Hematopoietic multipotent progenitor cell treated with erythropoietin and hydrocortisone succinate and interleukin-3 and kit ligand, for 6 days (in vitro differentiated cells): ENCODE data around the gene GRIK5.
A peak's percentile ranks its signal among the peaks of the same experiment; 100 is the strongest.
"Not testable (repeated sequence)": the region's sequence is repeated elsewhere in the genome, so short reads cannot be mapped to it uniquely, and the experiment has no call there.

Source experiments
- DNase-seq: peaks from one replicate; pipeline ENCODE4 v3.0.0-alpha.2; 2015

The GRIK5 gene, protein sequence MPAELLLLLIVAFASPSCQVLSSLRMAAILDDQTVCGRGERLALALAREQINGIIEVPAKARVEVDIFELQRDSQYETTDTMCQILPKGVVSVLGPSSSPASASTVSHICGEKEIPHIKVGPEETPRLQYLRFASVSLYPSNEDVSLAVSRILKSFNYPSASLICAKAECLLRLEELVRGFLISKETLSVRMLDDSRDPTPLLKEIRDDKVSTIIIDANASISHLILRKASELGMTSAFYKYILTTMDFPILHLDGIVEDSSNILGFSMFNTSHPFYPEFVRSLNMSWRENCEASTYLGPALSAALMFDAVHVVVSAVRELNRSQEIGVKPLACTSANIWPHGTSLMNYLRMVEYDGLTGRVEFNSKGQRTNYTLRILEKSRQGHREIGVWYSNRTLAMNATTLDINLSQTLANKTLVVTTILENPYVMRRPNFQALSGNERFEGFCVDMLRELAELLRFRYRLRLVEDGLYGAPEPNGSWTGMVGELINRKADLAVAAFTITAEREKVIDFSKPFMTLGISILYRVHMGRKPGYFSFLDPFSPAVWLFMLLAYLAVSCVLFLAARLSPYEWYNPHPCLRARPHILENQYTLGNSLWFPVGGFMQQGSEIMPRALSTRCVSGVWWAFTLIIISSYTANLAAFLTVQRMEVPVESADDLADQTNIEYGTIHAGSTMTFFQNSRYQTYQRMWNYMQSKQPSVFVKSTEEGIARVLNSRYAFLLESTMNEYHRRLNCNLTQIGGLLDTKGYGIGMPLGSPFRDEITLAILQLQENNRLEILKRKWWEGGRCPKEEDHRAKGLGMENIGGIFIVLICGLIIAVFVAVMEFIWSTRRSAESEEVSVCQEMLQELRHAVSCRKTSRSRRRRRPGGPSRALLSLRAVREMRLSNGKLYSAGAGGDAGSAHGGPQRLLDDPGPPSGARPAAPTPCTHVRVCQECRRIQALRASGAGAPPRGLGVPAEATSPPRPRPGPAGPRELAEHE

DNA sequence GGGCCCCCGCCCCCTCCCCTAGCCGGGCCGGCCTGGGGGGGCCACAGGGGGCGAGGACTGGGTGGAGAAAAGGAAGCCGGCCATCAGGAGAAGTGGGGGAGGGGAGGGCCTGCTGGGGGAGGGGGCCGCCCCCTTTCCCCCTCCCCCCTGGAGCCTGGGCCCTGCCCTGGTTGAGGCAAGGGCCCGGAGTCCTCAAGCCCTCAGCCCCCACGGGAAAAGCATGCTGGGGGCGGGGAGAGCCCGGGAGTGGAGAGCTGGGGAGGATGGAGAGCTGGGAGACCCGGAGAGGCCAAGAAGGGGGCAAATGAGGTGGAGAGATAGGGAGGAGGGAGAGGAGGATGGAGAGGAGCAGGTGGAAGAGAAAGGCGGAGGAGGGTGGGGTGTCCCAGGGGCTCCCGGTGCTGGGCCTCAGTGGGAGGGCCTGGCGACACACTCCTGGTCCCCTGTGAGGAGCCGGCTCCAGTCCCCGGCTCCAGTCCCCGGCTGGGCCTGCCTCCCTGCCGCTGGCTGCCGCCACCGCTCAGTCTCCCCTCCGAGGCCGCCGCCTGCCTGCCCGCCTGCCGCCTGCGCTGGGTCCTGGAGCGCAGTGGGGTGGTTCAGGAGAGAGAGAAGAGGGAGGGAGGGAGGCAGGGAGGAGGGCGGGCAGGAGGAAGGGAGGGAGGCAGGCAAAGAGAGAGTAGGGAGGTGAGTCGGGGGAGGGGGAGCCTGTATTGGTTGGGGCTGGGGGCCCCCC is at the start of gene GRIK5:
Gene GRIK5, minus strand, starts transcription at position 588 of the 733 bp plus-strand sequence. CDS start 4,436 bp downstream, outside the sequence.
- peak; percentile 38 for DNase-seq

DNA sequence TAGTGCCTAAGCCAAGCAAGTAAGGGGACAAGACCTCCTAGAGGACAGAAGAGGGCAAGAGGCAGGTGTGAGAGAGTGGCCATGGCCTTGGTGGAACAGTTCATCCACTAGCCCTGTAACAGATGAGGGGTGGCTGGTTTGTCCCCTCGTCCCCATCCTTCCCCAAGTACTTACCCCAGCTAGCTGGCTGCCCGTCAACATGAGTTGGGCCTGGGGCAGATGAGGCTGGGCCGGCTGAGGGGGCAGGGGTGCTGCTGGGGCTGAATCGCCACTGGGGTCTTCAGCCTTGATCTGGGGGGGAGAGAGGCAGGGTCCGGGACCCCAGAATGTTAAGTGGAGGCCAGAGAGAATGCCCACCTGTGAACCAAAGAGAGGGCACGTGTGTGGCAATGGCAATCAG is 47.1 kb upstream of the GRIK5 start:
- no peak for DNase-seq

DNA sequence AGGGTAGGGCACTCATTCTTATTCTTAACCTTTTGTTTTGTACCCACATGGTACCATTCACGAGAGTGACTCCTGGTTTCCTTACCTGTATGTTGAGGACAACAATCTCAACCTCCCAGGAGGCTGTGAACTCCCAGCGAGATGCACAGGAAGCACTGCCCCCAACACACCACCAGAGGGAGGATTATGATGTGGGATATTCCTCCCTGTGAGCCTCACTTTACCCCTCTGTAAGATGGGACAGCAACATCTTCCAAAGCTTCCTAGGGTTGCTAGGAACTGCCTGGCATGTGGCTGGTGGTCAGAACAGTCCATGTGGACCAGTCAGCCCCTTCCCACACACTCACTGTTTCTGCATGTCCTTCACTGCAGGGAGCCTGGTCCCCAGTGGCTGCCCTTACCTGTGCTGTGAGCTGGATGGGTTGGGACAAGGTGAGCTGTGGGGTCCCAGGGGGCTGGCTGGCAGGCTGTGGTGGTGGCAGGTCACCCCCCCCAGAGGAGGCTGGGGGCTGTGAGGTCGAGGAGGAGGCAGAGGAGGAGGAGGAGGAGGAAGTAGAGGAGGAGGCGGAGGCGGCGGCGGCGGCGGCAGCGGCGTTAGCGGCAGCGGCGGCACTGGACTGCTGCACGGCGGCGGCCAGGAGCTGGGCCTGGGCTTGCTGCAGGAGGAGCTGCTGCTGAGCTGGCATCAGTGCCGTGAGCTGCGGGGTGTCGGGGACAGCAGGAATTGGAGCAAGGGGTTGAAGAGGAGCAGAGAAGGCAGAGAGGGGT is 46.5 kb upstream of the GRIK5 start:
- no peak for DNase-seq

DNA sequence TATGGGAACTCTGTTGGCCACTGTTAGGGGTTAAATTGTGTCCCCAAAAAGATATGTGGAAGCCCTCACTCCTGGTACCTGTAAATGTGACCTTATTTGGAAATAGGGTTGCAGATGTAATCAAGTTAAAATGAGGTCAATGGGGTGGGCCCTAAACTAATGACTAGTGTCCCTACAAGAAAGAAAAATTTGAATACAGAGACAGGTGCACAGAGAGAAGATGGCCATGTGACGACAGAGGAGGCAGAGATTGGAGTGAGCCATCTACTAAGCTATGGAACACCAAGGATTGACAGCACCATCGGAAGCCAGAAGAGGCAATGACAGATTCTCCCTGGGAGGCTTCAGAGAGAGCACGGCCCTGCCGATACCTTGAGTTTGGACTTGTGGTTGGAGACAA is 45.7 kb upstream of the GRIK5 start:
- DNase-seq, result no peak

DNA sequence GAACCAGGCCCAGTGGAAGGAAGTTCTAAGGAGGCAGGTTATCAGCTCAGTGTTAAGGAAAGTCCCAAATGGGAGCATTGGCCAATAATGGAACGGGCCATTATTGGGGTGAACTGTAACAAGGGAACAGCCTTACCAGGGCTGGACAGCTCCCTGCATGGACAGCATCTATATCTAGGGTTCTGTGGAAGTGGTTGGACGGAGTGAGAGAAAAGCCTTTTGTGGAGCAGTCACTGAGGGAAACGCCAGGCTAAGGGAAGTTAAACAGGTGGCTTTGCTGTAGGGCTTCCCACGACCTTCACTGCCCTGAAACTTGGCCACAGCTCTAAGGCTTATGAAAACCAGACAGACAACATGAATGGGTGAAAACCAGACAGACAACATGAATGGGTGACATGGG is 45.2 kb upstream of the GRIK5 start:
- DNase-seq, result no peak

DNA sequence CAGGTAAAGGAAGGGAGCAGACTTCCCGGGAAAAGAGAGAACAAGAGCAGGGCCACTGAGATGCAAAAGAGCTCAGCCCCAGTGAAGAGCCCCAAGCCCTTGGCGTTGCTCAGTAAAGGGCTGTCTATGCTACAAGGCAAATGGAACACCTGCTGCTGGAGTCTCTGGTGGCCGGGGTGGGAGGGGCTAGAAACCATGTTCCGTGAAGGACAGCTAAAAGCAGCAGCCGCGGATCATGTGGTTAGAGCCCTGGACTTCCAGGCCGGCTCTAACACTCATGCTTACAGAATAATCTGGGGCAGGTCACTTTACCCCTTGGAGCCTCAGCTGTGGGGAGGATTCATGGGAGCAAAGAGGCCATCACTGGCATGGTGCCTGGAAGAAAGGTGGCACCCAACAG is 44.4 kb upstream of the GRIK5 start:
- no peak for DNase-seq

DNA sequence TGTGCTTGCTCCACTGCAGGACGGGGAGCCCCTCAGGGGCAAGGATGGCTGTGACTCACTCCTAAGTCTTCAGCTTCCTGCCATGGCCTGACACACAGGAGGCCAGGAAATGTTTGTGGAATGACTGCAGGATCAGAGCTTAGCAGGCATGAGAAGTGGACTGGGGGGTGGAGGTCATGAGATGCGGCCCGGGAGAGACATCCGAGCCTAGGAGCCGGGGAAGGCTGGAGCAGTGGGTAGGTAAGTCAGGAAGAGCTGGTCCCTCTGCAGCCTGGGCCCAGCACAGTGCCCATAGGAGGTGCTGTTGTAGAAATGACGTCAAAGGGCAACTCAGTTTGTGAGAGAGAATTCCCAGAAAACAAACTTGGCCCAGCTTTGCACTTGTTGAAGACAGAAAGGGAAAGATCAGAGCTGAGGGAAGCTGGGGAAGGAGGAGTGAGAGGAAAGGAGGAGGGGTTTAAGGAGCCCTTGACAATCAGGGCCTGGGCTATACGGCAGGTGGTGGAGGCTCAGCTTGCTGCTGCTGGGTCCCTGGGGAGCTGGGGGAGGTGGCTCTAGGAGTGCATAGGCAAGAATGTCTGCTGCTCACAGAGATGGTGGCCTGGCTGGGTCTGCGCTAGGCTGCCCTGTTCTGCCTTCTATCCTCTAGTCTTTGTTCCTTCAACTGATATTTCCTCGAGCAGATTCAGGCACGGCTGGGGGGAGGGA is 43.8 kb upstream of the GRIK5 start:
- no peak for DNase-seq

DNA sequence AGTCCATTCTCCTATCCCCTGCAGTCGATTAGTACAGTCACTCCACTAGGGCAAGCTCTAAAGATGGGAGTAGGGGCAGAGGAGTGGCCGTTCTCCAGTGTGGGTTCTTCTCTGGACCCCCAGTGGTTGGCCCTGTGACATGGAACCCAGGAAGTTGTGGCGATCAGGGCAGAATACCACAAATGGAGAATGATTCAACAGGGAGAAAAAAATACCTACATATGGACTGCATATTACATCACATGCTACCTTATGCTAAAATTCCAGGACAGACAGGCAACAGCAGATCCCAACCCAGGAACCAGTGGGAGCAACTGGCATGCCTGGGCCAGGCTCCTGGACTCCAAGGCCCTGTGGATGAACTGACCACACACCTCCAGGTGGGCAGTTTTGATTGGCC is 41.8 kb upstream of the GRIK5 start:
- no peak for DNase-seq

DNA sequence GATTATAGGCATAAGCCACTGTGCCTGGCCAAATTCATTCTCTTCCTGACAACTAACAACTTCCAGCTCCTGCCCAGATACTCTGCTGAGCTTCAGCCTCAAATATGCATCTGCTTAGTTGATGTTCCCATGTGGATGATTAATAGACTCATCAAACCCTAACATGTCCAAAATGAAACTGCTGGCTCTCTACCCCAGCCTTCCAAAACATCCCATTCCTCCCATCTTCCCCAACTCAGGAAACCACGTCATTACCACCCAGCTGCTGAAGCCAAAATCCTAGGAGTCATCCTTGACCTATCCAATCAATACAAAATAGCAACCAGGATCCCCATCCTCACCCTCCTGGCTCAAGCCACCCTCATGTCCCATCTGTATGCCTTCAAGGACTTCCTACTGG is 41.4 kb upstream of the GRIK5 start:
- no peak for DNase-seq

DNA sequence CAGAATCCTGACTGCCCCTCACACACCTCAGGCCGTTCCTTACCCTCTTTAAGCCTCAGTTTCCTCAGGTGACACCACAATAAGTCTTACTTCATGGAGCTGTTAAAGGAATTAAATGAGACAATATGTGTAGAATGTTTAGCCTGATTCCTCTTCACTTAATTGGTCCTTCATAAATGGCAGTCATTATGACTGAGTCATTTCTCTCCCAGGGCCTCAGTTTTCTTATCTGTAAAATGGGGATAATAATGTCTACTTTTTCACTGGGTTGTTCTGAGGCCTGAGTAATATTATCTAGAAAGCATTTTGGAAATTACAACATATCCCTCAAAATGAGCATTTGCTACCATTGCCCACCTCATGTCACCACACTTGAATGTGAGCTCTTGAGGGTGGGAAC is 40.7 kb upstream of the GRIK5 start:
- no peak for DNase-seq

DNA sequence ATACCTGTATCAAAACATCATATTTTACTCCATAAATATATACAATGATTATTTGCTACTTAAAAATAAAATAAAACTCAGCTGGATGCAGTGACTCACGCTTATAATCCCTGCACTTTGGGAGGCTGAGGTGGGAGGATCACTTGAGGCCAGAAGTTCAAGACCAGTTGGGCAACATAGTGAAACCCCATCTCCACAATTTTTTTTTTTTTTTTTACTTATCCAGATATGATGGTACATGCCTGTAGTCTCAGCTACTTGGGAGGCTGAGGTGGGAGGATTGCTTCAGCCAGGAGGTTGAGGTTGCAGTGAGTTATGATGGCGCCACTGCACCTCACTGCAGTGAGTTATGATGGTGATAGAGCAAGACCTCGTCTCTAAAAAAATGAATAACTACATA is 39.9 kb upstream of the GRIK5 start:
- DNase-seq, result no peak

DNA sequence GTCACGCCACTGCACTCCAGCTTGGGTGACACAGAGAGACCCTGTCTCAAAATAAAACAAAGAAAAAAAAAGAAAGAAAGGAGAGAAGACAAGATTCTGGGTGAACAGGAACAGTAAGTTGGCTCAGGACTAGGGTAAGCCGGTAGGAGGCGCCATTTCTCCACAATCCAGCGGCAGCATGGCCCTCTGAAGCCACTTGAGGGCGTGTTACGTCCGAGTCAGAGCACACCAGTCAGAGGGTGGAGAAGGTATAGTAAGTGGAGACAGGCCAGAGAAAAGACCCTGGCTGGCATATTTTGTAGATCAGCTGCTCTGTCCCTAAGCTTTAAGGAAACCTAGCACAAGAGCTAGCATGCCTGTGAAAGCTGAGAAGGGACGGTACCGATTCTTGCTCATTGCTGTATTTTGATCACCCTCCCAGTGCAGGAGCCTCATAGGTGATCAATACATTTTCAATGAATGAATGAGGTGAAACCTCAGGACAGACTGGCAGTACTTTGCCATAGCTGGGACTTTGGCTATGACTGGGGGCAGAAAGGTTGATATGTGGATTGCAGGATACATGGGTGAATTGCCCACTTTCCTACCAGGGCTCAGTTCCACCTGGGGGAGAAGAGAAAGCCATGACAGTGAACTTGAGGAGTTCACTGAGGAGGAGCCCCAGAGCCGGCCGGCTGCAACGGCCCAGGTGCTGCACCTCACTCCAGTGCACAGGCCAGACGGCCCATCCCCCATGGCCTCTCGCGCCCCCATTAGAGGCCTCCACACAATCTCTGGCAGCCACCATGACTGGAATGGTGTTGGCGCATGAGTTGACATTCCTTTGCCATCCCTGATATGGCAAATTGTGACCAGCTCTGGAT is 38.8 kb upstream of the GRIK5 start:
- DNase-seq, result peak; percentile 94

DNA sequence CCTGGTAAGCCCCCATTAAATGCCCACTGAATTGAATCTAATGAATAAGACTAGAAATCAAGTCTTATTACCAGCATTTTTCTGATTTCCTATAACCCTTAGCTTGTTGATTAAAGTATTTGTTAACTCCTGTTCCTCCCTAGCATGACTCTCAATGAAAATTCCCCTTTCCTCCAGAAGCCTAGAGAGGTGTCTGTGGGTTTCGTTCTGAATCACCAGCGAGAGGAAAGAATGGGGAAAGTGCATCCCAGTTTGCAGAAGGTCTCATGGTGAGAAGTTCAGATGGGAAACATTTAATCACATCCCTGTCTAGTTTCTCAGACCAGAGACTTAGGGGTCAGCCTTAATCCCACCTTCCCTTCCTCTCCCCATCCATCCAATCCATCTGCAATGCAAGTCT is 35.4 kb upstream of the GRIK5 start:
- no peak for DNase-seq

DNA sequence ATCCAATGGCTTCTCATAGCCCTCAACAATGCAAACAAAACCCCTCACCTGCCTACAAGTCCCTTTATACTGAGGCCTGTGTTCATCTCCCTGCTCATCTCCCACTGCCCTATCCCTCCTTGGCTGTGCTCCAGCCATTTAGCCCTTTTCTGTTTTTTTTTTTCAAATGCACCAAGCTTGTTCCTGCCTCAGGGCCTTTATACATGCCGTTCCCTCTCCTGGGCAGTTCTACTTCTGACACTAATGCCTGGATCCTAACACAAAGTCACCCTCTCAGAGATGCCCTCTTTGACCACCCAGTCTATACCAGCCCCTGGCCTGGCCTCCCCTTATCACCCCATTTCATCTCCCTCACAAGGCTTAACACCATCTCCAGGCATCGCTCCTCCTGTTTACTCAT is 32.9 kb upstream of the GRIK5 start:
- DNase-seq, result no peak

DNA sequence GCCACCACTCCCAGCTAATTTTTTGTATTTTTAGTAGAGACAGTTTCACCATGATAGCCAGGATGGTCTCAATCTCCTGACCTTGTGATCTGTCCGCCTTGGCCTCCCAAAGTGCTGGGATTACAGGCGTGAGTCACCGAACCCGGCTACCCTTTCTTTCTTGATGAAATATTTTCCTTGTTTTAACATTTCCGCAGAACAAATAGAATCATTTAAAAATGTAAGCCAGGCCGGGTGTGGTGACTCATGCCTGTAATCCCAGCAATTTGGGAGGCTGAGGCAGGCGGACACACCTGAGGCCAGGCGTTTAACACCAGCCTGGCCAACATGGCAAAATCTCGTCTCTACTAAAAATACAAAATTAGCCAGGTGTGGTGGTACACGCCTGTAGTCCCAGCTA is 30.2 kb upstream of the GRIK5 start:
- not testable (repeated sequence) for DNase-seq

DNA sequence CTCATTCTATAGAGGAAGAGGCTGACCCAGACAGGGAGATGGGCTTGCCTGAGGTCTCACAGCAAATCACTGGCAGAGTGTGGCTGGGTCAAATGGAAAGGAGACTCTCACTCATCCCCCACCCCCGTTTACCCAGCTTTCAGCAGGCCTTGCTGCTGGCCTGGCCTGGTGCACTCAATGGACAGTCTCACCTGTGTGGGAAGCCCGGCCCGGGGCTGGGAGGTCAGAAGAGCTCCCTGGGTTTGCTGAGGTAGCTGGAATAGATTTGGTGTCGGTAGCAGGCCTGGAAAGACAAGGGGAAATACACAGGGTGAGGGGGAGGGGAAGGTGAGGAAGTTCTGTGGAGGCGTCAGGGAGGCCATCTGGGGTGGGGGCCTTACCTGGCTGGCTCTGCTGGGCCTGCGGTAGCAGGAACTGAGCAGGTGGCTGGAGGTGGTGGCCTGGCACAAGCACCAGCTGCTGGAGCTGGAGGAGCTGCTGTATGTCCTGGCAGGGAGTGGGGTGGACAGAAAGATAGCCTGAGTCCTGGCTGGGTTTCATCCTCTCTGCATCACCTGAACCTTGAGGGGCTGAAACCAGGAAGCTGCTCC is 29.4 kb upstream of the GRIK5 start:
- DNase-seq, result no peak

DNA sequence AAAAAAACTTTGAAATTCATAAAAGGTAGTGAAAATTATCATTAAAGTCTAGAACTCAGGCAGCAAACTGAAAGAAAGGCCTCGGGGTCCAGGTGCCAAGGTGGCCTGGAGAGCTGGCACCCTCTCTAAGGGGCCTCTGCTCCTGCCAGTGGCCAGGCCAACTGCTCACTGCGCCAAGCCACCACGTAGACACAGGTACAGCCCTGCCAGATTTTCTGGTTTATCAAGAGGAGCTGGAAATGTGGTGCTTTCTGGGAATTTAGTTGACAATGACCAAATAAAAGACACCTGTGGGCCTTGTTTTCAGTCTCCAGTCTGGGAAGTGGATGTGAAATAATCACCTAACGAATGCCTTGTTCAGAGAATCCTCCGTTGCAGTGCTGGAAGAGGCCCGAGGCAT is 28.8 kb upstream of the GRIK5 start:
- no peak for DNase-seq

DNA sequence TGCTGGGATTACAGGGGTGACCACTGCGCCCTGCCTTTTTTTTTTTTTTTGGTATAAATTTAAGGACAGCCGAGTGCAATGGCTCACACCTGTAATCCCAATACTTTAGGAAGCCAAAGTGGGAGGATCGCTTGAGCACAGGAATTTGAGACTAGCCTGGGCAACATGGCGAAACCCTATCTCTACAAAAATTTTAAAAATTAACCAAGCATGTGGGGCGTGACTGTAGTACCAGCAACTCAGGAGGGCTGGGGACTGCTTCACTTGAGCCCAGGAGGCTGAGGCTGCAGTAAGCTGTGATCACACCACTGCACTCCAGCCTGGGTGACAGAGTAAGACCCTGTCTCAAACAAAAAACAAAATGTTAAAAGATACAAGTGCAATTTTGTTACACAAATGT is 27.5 kb upstream of the GRIK5 start:
- no peak for DNase-seq

DNA sequence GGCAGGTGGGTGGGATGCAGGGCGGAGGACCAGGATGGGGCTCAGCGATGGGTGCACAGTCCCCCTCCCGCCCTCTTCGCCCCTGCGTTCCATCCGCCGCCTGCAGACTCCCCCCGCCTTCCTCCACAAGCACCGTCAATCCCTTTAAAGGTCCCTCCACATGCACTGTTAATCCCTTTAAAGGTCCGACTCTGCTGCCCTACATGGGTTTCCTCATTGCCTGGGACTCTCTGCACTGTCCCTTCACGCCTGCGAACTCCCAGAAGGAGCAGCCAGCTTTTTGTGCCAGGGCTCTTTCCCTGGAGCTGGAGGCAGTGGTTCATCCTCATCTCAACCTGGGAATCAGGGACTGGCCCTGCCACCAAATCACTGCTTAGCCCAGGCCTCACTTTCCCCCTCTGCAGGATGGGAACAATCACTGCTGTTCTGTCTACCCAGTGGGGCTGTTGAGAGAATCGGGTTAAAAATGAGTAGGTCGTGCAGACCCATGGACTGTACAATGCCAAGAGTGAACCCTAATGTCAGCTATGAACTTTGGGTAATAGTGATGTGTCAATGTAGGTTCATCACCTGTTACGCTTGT is 26.3 kb upstream of the GRIK5 start:
- DNase-seq, result no peak

DNA sequence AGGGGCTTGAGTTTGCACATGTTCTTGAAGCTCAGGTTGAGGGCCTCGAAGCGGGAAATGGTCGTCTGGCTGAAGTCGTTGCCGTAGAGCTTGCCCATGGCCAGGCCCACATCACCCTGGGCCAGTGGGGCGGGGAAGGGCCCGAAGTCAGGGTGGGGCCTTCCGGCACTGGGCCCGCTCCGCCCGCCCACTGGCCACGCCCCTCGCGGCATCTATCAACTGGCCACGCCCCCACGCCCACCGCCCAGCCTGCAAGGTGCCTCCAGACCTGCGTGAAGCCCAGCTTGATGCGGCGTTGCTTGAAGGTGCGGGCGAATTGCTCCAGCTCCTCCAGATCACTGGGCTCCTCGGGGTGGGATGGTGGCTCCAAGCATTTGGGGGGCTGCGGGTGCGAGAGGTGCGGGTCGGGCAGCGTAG is 25.8 kb upstream of the GRIK5 start:
- DNase-seq, result no peak
